GM18868 (cell line): Measurements from ENCODE around the gene NUDC.
"Not testable (repeated sequence)": the region's sequence is repeated elsewhere in the genome, so short reads cannot be mapped to it uniquely, and the experiment has no call there.

Experiments used
- ATAC-seq: cut with Tn5 transposase; IDR thresholded peaks from one replicate; pipeline ENCODE4 v1.9.1; 2021; ENCODE audit warnings: mild to moderate bottlenecking, moderate library complexity; ENCODE audit not compliant: unreplicated experiment

Gene NUDC

DNA sequence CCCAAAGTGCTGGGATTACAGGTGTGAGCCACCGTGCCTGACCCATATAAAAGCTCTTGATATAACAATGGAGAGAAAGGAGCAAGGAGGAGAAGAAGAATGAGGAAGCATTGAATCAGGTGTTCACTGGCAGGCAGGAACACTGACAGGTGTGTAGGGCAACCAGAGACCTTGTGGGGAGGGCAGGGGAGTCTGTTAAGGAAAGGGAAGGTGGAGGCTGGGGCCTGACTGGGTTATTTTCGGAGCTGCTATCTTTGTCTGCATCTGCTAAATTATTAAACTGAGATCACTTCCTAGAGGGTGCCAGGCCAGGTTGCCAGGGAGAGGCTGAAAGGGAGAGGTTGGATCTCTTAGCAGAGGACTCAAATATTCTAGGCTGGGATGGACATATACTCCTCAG lies 65.1 kb downstream of the NUDC start:
- ATAC-seq: no peak

DNA sequence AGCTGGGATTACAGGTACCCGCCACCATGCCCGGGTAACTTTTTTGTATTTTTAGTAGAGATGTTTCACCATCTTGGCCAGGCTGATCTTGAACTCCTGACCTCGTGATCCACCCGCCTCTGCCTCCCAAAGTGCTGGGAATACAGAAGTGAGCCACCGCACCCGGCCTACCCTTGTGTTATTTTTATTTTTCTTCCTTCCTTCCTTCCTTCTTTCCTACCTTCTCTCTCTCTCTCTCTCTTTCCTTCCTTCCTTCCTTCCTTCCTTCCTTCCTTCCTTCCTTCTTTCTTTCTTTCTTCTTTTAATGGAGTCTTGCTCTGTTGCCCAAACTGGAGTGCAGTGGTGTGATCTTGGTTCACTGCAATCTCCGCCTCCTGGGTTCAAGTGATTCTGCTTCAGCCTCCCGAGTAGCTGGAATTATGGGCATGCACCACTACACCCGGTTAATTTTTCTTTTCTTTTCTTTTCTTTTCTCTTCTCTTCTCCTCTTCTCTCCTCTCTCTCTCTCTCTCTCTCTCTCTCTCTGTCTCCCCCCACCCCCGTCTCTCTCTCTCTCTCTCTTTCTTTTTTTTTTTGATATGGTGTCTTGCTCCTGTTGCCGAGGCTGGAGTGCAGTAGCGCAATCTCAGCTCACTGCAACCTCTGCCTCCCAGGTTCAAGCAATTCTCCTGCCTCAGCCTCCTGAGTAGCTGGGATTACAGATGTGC lies 68.0 kb downstream of the NUDC start:
- not testable (repeated sequence) for ATAC-seq

DNA sequence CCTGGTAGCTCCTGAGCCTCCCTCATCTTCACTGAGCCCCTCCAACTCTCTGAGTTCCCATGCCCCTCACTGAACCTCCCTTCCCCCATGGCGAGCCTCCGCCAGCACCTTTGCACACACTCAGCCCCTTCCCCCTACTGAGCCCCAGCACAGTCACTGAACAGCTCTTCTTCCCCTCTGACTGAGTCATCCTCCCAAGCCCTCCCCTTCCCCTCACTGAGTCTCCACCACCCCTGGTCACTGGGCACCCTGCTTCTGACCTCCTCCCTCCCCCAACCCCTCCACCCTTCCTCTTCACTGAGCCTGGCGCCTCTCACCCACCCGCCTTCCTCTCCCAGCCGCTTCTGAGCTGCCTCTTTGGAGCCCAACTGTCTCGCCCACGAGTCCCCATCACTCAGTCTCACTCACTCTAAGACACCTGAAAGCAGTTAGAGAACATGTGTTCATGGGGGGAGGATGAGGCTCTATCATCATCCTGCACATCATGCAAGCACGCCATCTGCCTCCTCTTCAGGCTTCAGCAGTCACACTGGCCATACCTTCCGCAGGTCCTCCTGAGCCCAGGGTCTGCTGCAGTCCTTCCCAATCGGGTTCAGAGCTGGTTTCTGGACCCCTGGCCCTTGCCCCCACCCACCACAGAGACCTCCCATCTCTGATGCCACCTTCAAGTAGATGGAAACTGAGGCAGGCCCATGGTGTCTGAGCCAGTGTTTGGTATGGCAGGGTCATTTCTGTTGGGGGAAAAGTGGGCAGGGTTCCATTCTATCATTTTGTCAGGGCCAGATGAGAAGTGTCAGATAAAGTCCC lies 70.0 kb downstream of the NUDC start:
- ATAC-seq: no peak

DNA sequence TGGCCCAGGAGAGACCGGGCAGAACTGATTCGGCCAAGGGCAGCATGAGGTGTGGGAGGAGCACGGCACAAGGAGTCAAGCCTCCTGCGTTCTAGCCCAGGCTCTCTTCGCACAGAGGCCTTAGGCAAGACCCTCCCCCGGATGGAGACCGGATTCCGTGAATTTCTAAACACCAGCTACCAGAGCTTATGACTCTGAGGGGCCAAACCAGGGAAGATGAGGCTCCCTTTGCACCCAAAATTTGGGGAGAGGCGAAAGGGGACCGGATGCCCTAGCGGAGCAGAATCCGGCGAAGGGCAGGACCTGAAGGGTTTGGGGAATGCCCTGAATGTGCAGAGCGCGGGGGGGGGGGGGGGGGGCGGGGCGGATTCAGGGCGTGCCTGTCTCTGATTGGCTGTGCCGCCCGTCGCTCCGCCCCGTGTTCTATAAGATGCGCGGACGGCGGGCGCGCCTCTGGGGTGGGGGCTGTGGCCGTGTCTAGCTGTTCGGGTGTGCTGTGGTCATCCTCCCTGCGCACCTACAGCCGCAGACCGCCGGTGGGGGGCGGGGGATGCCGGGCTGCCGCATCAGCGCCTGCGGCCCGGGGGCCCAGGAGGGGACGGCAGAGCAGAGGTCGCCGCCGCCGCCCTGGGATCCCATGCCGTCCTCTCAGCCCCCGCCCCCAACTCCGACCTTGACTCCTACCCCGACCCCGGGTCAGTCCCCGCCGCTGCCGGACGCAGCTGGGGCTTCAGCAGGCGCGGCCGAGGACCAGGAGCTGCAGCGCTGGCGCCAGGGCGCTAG lies 71.9 kb downstream of the NUDC start, which contains the start of gene TRNP1:
Gene TRNP1, plus strand, starts transcription at position 456 of the 783 bp plus-strand sequence. Its CDS starts 95 bp downstream, at position 551.
- peak; percentile 49 for ATAC-seq

DNA sequence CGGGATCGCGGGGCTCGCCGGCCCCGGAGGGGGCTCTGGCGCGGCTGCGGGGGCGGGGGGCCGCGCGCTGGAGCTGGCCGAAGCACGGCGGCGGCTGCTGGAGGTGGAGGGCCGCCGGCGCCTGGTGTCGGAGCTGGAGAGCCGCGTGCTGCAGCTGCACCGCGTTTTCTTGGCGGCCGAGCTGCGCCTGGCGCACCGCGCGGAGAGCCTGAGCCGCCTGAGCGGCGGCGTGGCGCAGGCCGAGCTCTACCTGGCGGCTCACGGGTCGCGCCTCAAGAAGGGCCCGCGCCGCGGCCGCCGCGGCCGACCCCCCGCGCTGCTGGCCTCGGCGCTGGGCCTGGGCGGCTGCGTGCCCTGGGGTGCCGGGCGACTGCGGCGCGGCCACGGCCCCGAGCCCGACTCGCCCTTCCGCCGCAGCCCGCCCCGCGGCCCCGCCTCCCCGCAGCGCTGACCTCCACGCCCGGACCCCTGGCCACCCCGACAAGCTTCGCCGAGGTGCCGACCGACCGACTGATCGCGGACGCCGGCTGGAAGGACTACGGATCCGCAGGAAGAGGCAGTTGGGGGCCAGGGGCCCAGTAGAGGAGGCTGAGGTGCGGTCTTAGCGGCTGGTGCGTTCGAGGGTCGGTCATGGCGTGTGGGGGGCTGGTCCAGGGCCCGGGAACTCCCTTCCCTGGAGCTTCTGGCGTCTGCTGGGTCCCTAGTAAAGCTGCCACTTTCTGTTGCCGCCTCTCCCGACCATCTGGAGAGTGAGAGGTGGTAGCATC lies 72.7 kb downstream of the NUDC start:
- ATAC-seq: no peak

DNA sequence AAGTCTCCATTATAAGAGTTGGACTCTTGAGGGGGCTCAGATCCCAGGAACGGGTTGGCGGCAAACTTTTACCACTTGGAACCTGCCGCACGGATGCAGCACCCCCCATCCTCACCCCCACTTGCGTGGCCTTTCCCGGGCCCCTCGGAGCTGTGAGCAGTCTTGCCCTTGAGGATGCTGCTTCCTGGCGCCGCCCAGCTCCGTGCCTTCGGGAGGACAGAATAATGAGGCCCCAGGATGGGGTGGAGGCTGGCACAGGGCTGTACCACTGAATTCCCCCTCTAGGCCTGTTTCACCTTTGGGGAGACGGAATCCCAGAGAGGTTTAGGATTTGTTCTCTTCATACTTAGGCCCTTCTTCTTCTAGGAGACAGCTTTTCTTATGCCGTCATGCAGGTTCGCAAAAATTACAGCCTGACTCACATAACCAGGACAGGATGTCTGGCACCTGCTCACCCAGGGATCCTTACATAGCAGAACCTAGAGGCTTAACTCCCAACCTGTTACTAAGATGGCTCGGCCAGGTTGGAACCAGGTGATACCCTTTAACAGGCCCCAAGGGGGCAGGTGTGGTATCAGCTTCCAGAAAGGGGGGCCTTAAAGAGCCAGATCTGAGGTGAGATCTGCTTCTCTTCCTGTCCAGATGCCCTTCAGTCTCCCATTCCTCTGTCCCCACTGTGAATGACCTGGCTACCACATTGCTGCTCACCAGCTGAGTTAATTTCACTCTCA lies 73.4 kb downstream of the NUDC start:
- no peak for ATAC-seq

DNA sequence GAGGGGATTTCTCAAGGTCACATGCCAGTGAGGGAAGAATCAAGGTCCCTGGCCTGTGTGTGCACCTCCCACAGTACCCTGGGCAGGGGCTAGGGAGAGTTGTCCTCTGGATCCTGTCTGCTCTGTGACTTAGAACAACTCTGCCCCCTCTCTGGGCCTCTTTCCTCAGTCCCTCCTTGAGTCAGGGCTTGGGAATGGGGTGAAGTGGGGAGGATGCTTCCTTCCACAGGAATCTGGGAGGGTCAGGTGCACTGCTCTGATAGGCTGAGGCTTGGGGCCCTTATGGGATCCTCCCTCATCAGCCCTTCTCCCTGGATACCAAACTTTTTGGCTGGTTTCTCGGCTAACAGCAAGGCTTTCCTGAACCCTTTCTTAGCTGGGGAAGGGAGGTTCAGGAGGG lies 74.5 kb downstream of the NUDC start:
- no peak for ATAC-seq
